WTC11 (cell line): ENCODE data around the gene CD96.

Experiments used
- ZNF219 ChIP-seq: sonication (generic); formaldehyde crosslinking; IDR thresholded peaks from 2 replicates; pipeline ENCODE4 v1.8.0; 2023; ENCODE audit warnings: missing genetic modification reagents, mild to moderate bottlenecking, borderline replicate concordance
- TF ChIP-seq, protein P1 (sequence below): fragments of 200-600 bp; IDR thresholded peaks from 2 replicates; pipeline ENCODE4 v1.8.0; 2022; ENCODE audit warnings: antibody characterized with exemption
- TF ChIP-seq, protein P2 (sequence below): sonication (generic); formaldehyde crosslinking; IDR thresholded peaks from 2 replicates; pipeline ENCODE4 v1.8.0; 2022; ENCODE audit warnings: mild to moderate bottlenecking, missing genetic modification reagents

DNA sequence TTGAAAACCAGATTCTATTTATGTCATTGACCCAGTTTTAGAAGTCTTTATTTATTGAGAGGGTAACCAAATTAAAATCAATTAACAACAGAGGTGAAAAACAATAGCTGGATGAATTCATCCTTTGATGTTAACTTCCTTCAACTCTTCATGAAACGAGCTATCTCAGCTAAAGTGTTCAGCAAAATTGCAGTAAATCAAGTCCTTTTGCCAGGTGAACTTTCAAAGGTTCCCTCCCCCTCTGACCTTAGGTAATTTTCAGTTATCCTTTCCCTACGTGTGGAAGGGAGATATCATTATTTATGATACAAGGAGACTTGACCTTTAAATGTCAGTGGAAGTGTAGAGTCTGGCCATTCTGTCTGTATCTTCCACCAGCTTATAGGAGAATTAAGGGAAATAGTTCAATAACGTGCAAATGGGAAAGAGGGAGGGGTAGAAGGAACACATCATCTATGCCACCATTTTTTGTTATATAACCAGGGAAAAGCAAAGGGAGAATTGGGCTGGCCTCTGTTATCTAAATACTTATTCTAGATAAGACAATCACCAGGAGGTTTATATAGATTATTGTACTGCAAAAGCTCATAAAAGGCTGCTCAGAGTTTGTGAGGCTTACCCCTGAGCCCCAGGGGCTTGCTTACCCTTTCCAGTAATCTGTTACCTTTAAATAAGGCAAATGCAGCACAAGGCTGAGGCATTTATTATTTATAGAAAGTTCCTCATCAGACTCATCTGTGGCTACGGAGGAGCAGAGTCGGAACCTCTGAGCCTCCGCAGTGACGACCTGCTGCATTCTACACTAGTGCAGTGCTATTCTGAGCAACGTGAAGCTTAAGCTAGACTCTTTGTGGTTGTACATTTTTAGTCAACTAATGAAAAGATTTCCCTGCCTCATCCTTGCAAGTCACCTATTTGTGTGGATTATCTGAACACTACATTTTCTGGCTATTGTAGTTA, 150.9 kb downstream of the CD96 start:
- TF ChIP-seq, protein P1, sequence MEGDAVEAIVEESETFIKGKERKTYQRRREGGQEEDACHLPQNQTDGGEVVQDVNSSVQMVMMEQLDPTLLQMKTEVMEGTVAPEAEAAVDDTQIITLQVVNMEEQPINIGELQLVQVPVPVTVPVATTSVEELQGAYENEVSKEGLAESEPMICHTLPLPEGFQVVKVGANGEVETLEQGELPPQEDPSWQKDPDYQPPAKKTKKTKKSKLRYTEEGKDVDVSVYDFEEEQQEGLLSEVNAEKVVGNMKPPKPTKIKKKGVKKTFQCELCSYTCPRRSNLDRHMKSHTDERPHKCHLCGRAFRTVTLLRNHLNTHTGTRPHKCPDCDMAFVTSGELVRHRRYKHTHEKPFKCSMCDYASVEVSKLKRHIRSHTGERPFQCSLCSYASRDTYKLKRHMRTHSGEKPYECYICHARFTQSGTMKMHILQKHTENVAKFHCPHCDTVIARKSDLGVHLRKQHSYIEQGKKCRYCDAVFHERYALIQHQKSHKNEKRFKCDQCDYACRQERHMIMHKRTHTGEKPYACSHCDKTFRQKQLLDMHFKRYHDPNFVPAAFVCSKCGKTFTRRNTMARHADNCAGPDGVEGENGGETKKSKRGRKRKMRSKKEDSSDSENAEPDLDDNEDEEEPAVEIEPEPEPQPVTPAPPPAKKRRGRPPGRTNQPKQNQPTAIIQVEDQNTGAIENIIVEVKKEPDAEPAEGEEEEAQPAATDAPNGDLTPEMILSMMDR: no peak
- no peak for TF ChIP-seq ZNF219
- TF ChIP-seq, protein P2, sequence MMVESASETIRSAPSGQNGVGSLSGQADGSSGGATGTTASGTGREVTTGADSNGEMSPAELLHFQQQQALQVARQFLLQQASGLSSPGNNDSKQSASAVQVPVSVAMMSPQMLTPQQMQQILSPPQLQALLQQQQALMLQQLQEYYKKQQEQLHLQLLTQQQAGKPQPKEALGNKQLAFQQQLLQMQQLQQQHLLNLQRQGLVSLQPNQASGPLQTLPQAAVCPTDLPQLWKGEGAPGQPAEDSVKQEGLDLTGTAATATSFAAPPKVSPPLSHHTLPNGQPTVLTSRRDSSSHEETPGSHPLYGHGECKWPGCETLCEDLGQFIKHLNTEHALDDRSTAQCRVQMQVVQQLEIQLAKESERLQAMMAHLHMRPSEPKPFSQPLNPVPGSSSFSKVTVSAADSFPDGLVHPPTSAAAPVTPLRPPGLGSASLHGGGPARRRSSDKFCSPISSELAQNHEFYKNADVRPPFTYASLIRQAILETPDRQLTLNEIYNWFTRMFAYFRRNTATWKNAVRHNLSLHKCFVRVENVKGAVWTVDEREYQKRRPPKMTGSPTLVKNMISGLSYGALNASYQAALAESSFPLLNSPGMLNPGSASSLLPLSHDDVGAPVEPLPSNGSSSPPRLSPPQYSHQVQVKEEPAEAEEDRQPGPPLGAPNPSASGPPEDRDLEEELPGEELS (CRISPR knock-in tag): no peak
